GM21360 (cell line): ENCODE results near the gene ARHGAP24.
"Not testable (repeated sequence)": the region's sequence is repeated elsewhere in the genome, so short reads cannot be mapped to it uniquely, and the experiment has no call there.

Source experiments
- ATAC-seq: cut with Tn5 transposase; IDR thresholded peaks from one replicate; pipeline ENCODE4 v1.9.1; 2021; ENCODE audit warnings: mild to moderate bottlenecking, moderate library complexity; ENCODE audit not compliant: unreplicated experiment

Gene ARHGAP24

GRCh38 chr4:85515701-85516100 is 40.8 kb downstream of the ARHGAP24 start:
- ATAC-seq, result no peak

- not testable (repeated sequence) for ATAC-seq
Measured at GRCh38 chr4:85518526-85518925, 43.6 kb downstream of the ARHGAP24 start.

GRCh38 chr4:85520765-85521749 is 46.1 kb downstream of the ARHGAP24 start:
- no peak for ATAC-seq

GRCh38 chr4:85522277-85522676 is 47.3 kb downstream of the ARHGAP24 start:
- ATAC-seq, result no peak

- ATAC-seq, result no peak
Measured at GRCh38 chr4:85522836-85523235, 47.9 kb downstream of the ARHGAP24 start.

GRCh38 chr4:85527815-85528214 is 52.9 kb downstream of the ARHGAP24 start:
- ATAC-seq, result no peak

- ATAC-seq, result no peak
Measured at GRCh38 chr4:85531560-85532341, 56.8 kb downstream of the ARHGAP24 start.

- ATAC-seq, result no peak
Measured at GRCh38 chr4:85534120-85534519, 59.2 kb downstream of the ARHGAP24 start.

GRCh38 chr4:85543832-85544231 is 68.9 kb downstream of the ARHGAP24 start:
- no peak for ATAC-seq

GRCh38 chr4:85544751-85545150 is 69.8 kb downstream of the ARHGAP24 start:
- ATAC-seq, result no peak

GRCh38 chr4:85548116-85548515 is 73.2 kb downstream of the ARHGAP24 start:
- ATAC-seq, result no peak

GRCh38 chr4:85548841-85549240 is 73.9 kb downstream of the ARHGAP24 start:
- no peak for ATAC-seq

- ATAC-seq, result no peak
Measured at GRCh38 chr4:85555206-85555605, 80.3 kb downstream of the ARHGAP24 start.

- ATAC-seq, result peak; percentile 50
Measured at GRCh38 chr4:85556283-85556682, 81.3 kb downstream of the ARHGAP24 start.

GRCh38 chr4:85557016-85557901 is 82.3 kb downstream of the ARHGAP24 start:
- ATAC-seq, result peak; percentile 93

- ATAC-seq, result no peak
Measured at GRCh38 chr4:85565761-85566480, 91.0 kb downstream of the ARHGAP24 start.

- peak; percentile 57 for ATAC-seq
Measured at GRCh38 chr4:85569730-85570299, 94.9 kb downstream of the ARHGAP24 start.

GRCh38 chr4:85570388-85570787 is 95.4 kb downstream of the ARHGAP24 start:
- no peak for ATAC-seq

GRCh38 chr4:85571008-85571407 is 96.1 kb downstream of the ARHGAP24 start:
- no peak for ATAC-seq

GRCh38 chr4:85573270-85573669 is 98.3 kb downstream of the ARHGAP24 start:
- ATAC-seq, result no peak
